GM18505 (cell line): Measurements from ENCODE around the gene MFSD2B.
A peak's percentile ranks its signal among the peaks of the same experiment; 100 is the strongest.
"Not testable (repeated sequence)": the region's sequence is repeated elsewhere in the genome, so short reads cannot be mapped to it uniquely, and the experiment has no call there.

Source experiments
- ATAC-seq: cut with Tn5 transposase; IDR thresholded peaks from one replicate; pipeline ENCODE4 v1.9.1; 2021; ENCODE audit not compliant: unreplicated experiment
- POLR2A ChIP-seq: IDR thresholded peaks from 4 replicates; pipeline ENCODE4 v1.6.1; 2011; ENCODE audit warnings: borderline replicate concordance; ENCODE audit not compliant: insufficient read depth, insufficient read length; ENCODE audit errors: extremely low read depth

Gene MFSD2B

DNA sequence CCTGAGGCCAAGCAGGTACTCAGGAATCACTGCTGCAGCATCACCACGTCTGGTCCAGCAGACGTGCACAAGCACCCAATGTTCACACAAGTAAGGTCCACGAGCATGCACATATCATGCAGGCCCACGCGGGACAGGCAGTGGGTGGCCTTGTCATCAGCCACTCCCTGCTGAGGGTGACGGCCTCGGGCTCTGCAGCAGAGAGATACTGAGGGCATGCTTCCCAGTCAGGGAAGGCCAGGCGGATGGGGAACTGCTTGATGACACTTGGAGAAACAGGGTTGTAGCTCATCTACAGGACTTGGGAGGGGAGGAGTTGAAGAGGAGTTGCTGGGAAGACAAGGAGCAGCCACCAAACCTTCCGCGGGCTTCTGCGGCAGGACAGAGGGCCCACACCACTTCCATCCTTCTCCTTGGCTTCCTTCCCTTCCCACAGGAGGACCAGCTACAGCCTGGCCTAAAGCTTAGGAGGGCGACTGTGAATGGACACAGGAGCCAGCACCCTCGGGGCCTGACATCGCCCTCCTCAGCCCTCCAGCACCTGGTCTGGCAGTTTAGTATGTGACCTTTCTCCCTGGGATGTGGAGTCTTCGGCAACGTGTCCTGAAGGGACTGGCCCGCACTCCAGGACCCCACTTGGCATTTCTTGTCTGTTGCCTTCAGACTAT lies 15.2 kb downstream of the MFSD2B start:
- no peak for ATAC-seq
- no peak for TF ChIP-seq POLR2A

DNA sequence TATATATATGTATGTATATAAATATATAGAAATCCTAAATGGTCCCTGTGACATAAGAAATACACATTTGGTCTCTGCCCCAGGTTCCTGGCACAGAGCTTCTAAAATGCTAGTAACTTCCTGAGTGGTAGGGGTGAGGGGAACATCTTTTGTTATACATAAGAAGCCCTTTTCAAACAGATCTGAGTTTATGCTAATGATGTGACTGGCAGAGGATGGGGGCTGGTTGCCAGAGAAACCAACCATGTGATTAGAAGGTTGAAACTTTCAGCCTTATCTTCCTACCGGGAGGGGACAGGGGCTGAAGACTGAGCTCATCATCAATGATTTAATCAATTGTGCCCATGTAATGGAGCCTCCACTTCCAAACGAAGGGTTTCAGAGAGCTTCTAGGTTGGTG lies 16.3 kb downstream of the MFSD2B start:
- no peak for ATAC-seq
- TF ChIP-seq POLR2A, result no peak

DNA sequence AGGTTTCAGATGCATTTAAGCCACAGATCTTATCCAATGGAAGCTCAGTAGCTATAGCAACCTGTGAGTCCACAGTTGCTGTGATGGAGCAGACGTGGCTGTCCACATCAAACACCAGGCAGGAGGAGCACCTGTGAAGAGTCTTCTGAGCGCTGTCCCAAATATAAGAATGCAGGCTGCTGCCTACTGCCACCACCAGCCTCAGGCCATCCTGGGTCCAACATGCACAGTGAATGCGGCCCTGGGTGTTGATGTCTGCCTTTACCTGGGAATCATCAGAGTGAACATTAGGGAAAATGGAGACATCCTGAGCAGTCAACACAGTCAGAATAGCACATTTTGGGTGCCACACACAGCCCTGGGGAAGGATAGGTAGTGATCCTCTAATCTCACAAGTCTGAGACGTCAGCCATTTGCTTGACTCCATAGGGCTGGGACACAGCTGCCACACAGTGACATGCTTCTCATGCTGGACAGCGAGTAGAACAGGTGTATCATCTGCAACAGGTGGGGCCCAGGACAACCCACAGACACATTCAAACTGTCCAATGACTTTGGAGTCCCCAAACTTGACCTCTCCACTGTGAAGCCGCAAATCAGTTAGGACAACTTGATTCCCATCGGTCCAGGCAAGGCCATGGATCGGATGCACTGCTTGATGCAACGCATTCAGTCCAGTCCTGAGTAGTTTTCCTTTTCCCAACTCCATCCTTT lies 29.1 kb downstream of the MFSD2B start:
- no peak for TF ChIP-seq POLR2A
- ATAC-seq, result no peak

DNA sequence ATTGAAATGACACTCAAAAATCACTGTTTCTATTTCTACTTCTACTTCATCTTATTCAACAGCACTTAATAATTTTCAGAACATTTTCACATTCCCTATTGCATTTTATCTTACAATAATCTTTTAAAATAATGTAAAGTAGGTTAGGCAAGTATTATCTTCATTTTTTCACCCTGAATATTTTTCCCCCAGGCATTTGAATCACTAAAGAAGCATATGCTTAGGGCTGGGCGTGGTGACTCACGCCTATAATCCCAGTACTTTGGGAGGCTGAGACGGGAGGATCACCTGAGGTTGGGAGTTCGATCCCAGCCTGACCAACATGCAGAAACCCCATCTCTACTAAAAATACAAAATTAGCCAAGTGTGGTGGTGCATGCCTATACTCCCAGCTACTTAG lies 30.6 kb downstream of the MFSD2B start:
- no peak for ATAC-seq

DNA sequence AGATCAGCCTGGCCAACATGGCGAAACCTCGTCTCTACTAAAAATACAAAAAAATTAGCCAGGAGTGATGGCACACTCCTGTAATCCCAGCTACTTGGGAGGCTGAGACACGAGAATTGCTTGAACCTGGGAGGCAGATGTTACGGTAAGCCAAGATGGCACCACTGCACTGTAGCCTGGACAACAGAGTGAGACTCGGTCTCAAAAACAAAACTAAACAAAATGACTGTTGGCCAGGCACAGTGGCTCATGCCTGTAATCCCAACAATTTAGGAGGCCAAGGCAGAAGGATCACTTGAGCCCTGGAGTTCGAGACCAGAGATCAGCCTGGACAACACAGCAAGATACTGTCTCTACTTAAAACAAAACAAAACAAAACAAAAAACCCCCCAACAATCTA lies 33.2 kb downstream of the MFSD2B start:
- not testable (repeated sequence) for ATAC-seq

More for the DNA sequence above, 30.6 kb downstream of the MFSD2B start:
- no peak for TF ChIP-seq POLR2A

DNA sequence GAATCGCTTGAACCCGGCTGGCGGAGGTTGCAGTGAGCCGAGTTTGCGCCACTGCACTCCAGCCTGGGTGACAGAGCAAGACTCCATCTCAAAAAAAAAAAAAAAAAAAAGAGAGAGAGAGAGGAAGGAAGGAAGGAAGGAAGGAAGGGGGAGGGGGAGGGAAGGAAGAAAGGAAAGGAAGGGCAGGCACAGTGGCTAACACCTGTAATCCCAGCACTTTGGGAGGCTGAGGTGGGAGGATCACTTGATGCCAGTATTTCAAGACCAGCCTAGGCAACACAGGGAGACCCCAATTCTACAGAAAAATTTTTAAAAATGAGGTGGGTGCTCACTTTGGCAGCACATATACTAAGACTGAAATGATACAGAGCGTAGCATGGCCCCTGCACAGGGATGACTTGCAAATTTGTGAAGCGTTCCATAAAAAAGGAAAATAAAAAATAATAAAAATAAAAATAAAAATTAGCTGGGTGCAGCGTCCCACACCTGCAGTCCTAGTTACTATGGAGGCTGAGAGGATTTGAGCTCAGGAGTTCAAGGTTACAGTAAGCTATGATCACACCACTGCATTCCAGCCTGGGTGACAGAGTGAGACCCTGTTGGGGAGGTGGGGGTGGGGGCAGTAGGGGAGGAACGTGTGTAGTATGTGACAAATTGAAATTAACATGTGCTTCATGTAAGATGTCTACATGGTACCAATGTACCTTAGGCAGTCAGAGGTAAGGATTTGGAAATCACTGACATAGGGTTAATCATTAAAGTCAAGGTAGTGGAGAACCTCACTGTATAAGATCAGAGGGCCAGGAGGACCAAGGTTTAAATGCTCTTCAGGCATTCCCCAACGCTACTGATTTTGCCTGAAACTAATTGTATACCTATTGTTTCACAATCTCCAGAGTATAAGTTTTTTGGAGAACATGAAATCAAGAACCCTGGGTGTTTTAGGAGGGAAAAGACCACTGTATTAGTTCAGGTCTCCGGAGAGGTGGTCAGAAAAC lies 35.9 kb downstream of the MFSD2B start:
- no peak for ATAC-seq
- TF ChIP-seq POLR2A, result no peak

DNA sequence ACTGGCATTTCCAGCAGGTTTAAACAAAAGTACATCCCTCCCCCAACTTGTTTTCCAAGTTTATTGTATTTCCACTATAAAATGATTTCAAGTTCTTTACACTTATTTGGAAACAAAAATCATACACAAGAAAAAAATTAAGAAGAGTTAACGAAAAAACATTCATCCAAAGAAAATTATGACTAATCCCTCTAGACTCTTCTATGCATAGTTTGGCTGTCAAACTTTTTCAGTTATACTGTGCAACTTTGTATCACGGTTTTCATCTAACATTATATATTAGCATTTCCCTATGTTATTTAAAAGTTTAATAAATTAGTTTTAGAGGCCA lies 36.7 kb downstream of the MFSD2B start:
- no peak for TF ChIP-seq POLR2A
- no peak for ATAC-seq

DNA sequence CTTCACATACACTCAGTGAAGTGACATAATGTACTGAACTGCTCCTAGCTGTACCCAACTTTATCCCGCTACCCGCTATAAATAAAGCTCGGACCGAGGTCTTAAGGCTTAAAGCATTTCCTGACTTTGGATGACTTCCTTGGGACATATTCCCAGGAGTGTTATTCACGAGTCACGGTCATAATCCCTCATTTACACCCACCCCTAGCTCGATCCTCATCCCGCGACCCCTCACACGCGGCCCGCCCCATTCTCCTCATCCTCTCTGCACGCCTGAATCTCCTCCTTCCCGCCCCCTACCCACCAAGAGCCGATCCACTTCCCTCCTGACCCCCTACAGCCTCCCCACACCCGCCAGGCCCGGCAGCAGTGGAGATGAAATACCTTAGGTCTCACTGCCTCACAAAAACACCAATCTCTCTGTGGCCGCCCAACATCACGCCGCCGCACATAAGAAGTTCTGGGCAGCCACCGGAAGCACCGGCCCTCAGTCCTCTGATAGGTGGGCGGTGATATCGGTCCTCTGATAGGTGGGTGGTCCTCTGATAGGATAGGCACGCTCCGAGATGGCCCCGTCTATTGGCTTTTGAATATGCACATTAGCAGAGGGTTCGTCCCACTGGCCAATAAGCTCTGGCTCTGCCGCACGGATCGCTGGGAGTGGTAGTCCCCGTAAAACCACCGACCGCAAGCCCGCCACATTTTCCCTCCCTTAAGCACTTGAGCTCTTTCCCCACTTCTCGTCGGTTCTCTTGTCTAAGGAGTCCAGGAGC lies 37.2 kb downstream of the MFSD2B start, which contains the start of gene WDCP:
WDCP (minus strand) TSS at position 462 of the 773 bp plus-strand sequence. CDS start 7,897 bp downstream, outside the sequence.
- peak; percentile 91 for TF ChIP-seq POLR2A
- ATAC-seq, result peak; percentile 97

DNA sequence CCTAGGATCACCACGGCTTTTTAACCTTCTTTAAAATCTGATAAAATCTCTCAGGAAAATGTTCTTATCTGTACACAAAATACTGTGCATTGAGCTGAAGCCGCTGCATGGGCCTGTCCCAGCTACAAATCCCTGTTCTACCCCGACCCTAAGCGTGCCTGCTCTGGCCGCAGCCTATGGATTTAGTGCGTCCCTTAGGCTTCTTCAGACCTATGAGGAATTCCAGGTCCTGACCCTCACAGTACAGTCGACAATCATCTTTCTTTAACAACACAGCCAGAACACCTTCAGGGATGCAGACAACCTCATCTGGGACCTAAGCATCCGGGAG lies 37.8 kb downstream of the MFSD2B start:
- no peak for ATAC-seq
- no peak for TF ChIP-seq POLR2A

DNA sequence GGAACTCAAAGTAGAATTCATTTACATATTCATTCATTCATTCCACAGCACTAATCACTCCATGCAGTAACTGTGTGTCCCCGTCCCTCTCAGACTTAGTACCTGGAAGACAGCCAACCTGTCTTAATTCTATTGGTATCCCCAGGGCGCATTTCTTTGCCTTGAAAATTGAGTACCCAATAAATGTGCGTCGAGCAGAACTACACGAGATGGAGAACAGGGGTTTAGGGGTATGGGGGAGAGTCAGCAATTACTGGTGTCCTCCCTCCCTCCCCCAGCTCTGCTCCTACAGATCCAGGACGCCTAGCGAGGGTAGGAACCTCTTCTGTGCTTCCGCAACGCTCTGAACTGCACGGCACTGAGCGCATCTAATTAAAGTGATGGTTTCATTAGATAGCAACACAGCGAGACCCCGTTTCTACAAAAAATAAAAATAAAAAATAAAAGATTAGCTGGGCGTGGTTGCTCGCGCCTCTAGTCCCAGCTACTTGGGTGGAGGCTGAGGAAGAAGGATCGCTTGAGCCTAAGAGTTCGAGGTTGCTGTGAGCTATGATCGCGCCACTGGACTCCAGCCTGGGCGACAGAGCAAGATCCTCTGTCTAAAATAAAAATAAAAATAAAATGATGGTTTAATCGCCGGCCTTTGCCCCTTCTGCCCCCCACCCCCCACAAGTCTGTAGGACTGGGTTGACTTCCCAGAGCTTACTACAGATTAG lies 39.0 kb downstream of the MFSD2B start:
- TF ChIP-seq POLR2A, result no peak
- ATAC-seq, result no peak

DNA sequence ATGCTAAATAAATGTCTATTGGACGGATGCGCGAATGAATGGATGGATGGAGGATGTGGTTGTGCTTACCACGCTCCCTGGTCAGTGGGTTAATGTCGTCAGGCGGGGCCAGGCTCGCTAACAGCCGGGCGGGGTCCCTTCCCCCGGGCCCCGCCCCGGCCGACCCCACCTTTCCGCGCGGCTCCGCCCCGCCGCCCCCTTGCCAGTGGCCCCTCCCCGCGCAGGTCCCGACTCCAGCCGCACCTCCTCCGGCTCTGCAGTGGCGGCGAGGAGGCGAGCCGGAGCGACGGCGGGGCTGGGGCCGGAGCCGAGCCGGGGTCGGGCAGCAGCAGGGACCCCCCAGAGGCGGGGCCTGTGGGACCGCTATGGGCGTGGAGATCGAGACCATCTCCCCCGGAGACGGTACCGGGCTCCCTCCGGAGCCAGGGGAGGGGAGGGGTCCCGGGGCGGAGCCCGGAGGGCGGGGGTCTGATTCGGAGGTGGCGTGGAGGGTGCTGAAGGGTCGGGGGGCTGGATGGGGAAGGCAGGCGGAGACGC lies 39.7 kb downstream of the MFSD2B start, which contains the start of gene FKBP1B:
FKBP1B (plus strand) TSS at position 257 of the 537 bp plus-strand sequence; CDS start at position 366, 109 bp downstream.
- TF ChIP-seq POLR2A, result no peak
- no peak for ATAC-seq
